ENCODE results near the gene GIT2. TPM values are rescaled to one million over a fixed set of nuclear protein-coding genes. Genes with fewer than 3 reads are reported as not detected.

GIT2 gene
- total RNA-seq, 1 donor from 2014 or later = 38.4 TPM

DNA sequence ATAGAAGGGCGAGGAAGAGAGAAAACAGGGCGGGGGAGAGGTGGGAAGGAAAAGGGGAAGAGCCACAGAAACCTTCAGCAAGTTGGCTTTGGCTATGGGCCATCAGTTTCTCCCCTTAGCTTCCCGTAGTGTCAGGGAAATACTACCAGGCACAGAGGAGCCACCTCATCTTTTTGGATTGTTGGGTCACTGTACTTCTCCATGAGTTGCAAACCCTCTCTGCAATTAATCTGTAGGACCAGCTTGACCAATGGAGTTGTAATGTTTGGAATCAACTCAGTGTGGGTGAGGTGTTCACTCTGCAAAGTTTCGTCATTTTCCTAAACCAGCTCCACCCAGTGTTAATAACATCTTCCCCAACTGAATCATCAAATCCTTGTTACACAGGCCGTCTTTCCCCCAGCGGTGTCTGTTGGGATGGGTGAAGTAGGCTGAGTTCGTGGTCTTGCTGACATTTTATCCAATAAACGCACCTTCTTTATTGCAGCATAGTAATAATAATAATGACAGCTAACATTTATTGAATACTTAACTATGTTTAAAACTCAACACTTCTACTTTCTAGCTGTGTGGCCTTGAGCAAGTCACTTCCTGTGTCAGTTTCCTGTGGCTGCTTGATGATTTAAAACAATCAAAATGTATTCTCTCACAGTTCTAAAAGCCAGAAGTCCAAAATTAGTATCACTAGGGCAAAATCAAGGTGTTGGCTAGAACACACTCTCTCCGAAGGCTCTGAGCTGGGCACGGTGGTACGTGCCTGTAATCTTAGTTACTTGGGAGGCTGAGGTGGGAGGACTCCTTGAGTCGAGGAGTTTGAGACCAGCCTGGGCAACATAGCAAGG is 107.8 kb downstream of the GIT2 start:
- TF ChIP-seq, protein P1, sequence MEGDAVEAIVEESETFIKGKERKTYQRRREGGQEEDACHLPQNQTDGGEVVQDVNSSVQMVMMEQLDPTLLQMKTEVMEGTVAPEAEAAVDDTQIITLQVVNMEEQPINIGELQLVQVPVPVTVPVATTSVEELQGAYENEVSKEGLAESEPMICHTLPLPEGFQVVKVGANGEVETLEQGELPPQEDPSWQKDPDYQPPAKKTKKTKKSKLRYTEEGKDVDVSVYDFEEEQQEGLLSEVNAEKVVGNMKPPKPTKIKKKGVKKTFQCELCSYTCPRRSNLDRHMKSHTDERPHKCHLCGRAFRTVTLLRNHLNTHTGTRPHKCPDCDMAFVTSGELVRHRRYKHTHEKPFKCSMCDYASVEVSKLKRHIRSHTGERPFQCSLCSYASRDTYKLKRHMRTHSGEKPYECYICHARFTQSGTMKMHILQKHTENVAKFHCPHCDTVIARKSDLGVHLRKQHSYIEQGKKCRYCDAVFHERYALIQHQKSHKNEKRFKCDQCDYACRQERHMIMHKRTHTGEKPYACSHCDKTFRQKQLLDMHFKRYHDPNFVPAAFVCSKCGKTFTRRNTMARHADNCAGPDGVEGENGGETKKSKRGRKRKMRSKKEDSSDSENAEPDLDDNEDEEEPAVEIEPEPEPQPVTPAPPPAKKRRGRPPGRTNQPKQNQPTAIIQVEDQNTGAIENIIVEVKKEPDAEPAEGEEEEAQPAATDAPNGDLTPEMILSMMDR (conservative IDR thresholded peaks at IDR 0.05) = no peak
- H3K4me3 Mint-ChIP-seq = no peak overlapping the region
- H3K27ac Mint-ChIP-seq = no peak overlapping the region
- peaks cover 6% of the 10 kb centered on the region for H3K4me1 Mint-ChIP-seq (ENCODE audit: unreplicated experiment)
- H3K36me3 Mint-ChIP-seq = no peaks in the 10 kb centered on the region
- peaks cover 9% of the 10 kb centered on the region for H3K27me3 Mint-ChIP-seq
- DNase-seq (ENCODE audit: extremely low spot score, unreplicated experiment) = no peak
- H3K9me3 Mint-ChIP-seq = no peaks in the 10 kb centered on the region

DNA sequence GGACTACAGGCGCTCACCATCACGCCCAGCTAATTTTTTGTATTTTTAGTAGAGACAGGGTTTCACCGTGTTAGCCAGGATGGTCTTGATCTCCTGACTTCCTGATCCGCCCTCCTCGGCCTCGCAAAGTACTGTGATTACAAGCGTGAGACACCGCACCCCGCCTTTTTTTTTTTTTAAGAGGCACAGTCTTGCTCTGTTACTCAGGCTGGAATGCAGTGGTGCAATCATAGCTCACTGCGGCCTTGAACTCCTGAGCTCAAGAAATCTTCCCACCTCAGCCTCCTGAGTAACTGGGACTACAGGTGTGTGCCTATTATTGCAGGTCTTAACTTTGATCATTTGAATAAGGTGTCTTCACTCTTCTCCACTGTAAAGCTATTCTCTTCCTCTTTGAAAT is 110.6 kb downstream of the GIT2 start:
- H3K4me1 Mint-ChIP-seq (ENCODE audit: unreplicated experiment) = peaks cover 14% of the 10 kb centered on the region
- peak overlapping the region; percentile 41 for H3K27ac Mint-ChIP-seq
- TF ChIP-seq, protein P1 (conservative IDR thresholded peaks at IDR 0.05) = no peak
- DNase-seq (ENCODE audit: extremely low spot score, unreplicated experiment) = no peak
- H3K9me3 Mint-ChIP-seq = no peaks in the 10 kb centered on the region
- no peak overlapping the region for H3K4me3 Mint-ChIP-seq
- no peaks in the 10 kb centered on the region for H3K36me3 Mint-ChIP-seq
- H3K27me3 Mint-ChIP-seq = peaks cover 19% of the 10 kb centered on the region

DNA sequence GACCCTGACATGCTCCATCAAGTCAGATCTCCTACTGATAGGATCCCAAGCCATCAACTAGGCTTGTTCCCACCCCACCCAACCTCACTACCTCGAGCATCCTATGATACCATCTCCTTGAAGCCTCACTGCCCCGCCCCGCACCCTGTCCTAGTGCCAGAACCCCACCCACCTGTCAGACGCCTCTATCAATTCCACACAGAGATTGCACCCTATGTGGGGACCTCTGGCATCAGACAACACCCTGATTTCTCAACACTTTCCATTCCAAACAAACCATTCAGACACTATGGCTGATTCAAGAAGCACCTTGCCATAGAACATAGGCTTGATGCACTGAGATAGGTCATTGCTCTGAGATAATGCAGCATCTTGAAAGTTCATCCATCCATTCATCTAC is 112.7 kb downstream of the GIT2 start:
- Mint-ChIP-seq H3K4me1 (ENCODE audit: unreplicated experiment) (peaks cover 22% of the 10 kb centered on the region), H3K4me3 (peak overlapping the region; percentile 7), H3K36me3 (no peaks in the 10 kb centered on the region), H3K9me3 (no peaks in the 10 kb centered on the region), H3K27me3 (peaks cover 19% of the 10 kb centered on the region), H3K27ac (peak overlapping the region; percentile 62)
- TF ChIP-seq, protein P1 (conservative IDR thresholded peaks at IDR 0.05) = no peak
- no peak for DNase-seq (ENCODE audit: extremely low spot score, unreplicated experiment)

- DNase-seq (ENCODE audit: extremely low spot score, unreplicated experiment) = no peak
- Mint-ChIP-seq H3K9me3 (no peaks in the 10 kb centered on the region), H3K4me1 (ENCODE audit: unreplicated experiment) (peaks cover 38% of the 10 kb centered on the region), H3K27ac (peak overlapping the region; percentile 95), H3K27me3 (peaks cover 19% of the 10 kb centered on the region), H3K36me3 (no peaks in the 10 kb centered on the region), H3K4me3 (peak overlapping the region; percentile 91)
- TF ChIP-seq, protein P1 (conservative IDR thresholded peaks at IDR 0.05) = no peak
These were observed 114.4 kb downstream of the GIT2 start for GRCh38 chr12:109881752-109882151.

- peak overlapping the region; percentile 95 for H3K27ac Mint-ChIP-seq
- H3K36me3 Mint-ChIP-seq = no peaks in the 10 kb centered on the region
- H3K4me3 Mint-ChIP-seq = peak overlapping the region; percentile 91
- H3K9me3 Mint-ChIP-seq = no peaks in the 10 kb centered on the region
- peaks cover 19% of the 10 kb centered on the region for H3K27me3 Mint-ChIP-seq
- TF ChIP-seq, protein P1 (conservative IDR thresholded peaks at IDR 0.05) = no peak
- DNase-seq (ENCODE audit: extremely low spot score, unreplicated experiment) = no peak
- peaks cover 38% of the 10 kb centered on the region for H3K4me1 Mint-ChIP-seq (ENCODE audit: unreplicated experiment)
These were observed 115.2 kb downstream of the GIT2 start for GRCh38 chr12:109880938-109881337.

Data from type B pancreatic cell (in vitro differentiated cells).